Colonic mucosa (tissue), 4 donors: ENCODE results near the gene OR51E1. TPM values are rescaled to one million over a fixed set of nuclear protein-coding genes. Genes with fewer than 3 reads are reported as not detected.

Experiments
- DNase-seq: peaks from one replicate; pipeline ENCODE4 v3.0.0-alpha.2; 2020
- H3K27ac ChIP-seq: fragments of 200-600 bp; one replicate; pipeline ENCODE4 v1.8.0; 2021
- H3K27me3 ChIP-seq: fragments of 200-600 bp; one replicate; pipeline ENCODE4 v1.8.0; 2021
- H3K36me3 ChIP-seq: fragments of 200-600 bp; one replicate; pipeline ENCODE4 v1.8.0; 2021
- H3K4me1 ChIP-seq: fragments of 200-600 bp; one replicate; pipeline ENCODE4 v1.8.0; 2021; ENCODE audit warnings: mild to moderate bottlenecking
- H3K4me3 ChIP-seq: fragments of 200-600 bp; one replicate; pipeline ENCODE4 v1.8.0; 2021
- H3K9ac ChIP-seq, 2 donors: one replicate each; pipeline ENCODE4 v1.7.0; 2013; ENCODE audit warnings: control low read depth in 2 of 2, low read depth in 2 of 2, low read length in 2 of 2
- H3K9me3 ChIP-seq: fragments of 200-600 bp; one replicate; pipeline ENCODE4 v1.8.0; 2021
- intact Hi-C: fragments of 100-400 bp; cut with DNase I; formaldehyde crosslinking; loops from one replicate; pipeline ENCODE4 v1.14.1; 2022
- total RNA-seq, 2 donors: library from RNA; stranded (reverse); fragmentation: NEBNext Ultra II Directional in 1 of 2; extraction: Animal tissue kit (Norgen Biotek cat#: 25700) in 1 of 2; gene quantifications; one replicate each; pipeline ENCODE4 v1.2.1, GENCODE V29; 2021
- TF ChIP-seq, protein P1 (sequence below): fragments of 200-600 bp; IDR thresholded peaks from one replicate; pipeline ENCODE4 v1.8.0; 2022; ENCODE audit warnings: antibody characterized with exemption, mild to moderate bottlenecking
- donor health status: healthy.
- donor health status: DM: no; HTN: no; CAD: no.
- donor health status: DM: no; HTN: no; CAD: no.

OR51E1 gene
- total RNA-seq, 2 donors from 2014 or later, result 0.22 to 1.0 TPM

DNA sequence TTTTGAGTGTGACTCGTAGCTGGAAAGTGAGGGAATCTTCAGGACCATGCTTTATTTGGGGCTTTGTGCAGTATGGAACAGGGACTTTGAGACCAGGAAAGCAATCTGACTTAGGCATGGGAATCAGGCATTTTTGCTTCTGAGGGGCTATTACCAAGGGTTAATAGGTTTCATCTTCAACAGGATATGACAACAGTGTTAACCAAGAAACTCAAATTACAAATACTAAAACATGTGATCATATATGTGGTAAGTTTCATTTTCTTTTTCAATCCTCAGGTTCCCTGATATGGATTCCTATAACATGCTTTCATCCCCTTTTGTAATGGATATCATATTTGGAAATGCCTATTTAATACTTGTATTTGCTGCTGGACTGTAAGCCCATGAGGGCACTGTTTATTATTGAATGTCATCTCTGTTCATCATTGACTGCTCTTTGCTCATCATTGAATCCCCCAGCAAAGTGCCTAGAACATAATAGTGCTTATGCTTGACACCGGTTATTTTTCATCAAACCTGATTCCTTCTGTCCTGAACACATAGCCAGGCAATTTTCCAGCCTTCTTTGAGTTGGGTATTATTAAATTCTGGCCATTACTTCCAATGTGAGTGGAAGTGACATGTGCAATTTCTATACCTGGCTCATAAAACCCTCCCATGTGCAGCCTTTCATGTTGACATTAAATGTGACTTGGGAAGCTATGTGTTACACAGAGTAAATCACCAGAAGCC, 11.0 kb downstream of the OR51E1 start:
- no peaks in the 10 kb centered on the region for H3K4me1 ChIP-seq

DNA sequence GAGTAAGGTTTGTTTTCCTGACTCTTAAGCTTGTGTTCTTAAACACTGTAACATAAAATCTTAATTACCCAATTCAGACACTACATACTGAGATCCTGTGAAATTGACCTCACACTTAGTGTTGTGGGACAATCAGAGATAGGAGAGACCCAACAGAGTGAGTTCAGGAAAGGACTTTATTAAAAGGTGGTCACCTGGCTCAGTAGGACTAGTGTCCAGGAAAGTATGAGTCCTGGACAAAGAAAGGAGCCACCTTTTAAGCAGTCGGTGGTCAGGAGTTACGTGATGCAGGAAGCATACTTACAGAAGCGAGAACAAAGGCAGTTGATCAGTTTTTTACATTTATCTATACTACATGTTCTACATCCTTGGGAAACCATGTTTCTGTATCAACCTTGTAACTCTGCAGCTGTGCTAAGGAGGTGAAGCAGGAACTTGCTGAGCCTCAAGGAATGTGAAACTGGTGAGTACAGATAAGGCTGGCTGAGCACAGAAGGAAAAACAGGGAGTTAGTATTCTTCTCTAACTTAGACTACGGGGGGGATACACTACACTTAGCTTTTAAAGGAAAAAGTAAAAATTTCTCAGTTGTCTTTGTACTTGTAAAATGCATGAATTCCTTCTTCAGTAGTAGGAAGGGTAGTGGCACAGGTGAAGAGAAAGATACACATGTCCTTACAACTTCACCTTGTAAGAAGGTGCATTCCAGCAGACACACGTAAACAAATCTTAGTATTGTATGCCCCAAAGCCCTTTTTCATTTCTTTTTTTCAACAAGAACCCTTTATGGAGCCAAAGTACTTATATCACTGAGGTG, 15.1 kb downstream of the OR51E1 start:
- Histone ChIP-seq H3K27ac (no peak overlapping the region), H3K9ac (no peak overlapping the region), H3K4me1 (no peaks in the 10 kb centered on the region), H3K9me3 (no peaks in the 10 kb centered on the region), H3K4me3 (no peak overlapping the region), H3K27me3 (no peaks in the 10 kb centered on the region), H3K36me3 (no peaks in the 10 kb centered on the region)
- intact Hi-C loops, result no loop called here
- no peak for DNase-seq
- TF ChIP-seq, protein P1, sequence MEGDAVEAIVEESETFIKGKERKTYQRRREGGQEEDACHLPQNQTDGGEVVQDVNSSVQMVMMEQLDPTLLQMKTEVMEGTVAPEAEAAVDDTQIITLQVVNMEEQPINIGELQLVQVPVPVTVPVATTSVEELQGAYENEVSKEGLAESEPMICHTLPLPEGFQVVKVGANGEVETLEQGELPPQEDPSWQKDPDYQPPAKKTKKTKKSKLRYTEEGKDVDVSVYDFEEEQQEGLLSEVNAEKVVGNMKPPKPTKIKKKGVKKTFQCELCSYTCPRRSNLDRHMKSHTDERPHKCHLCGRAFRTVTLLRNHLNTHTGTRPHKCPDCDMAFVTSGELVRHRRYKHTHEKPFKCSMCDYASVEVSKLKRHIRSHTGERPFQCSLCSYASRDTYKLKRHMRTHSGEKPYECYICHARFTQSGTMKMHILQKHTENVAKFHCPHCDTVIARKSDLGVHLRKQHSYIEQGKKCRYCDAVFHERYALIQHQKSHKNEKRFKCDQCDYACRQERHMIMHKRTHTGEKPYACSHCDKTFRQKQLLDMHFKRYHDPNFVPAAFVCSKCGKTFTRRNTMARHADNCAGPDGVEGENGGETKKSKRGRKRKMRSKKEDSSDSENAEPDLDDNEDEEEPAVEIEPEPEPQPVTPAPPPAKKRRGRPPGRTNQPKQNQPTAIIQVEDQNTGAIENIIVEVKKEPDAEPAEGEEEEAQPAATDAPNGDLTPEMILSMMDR, result no peak

More for the DNA sequence above, 11.0 kb downstream of the OR51E1 start:
- no peaks in the 10 kb centered on the region for H3K36me3 ChIP-seq
- no peaks in the 10 kb centered on the region for H3K27me3 ChIP-seq
- H3K9ac ChIP-seq, result no peak overlapping the region
- intact Hi-C loops, result no loop called here
- H3K27ac ChIP-seq, result no peak overlapping the region
- no peak overlapping the region for H3K4me3 ChIP-seq
- TF ChIP-seq, protein P1, result no peak
- no peak for DNase-seq
- no peaks in the 10 kb centered on the region for H3K9me3 ChIP-seq

DNA sequence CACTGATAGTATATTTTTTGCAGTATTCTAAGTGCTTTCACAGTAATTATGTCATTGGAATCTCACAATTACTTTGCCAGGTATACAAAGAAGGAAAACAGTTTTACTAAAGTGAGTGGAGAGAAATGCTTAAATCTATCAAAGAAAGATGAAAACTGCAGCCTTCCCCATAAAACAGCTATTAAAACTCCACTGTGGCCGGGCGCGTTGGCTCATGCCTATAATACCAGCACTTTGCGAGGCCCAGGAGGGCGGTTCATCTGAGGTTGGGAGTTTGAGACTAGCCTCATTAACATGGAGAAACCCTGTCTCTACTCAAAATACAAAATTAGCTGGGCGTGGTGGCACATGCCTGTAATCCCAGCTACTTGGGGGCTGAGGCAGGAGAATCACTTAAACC, 19.1 kb downstream of the OR51E1 start:
- Histone ChIP-seq H3K27ac (no peak overlapping the region), H3K4me3 (no peak overlapping the region), H3K9me3 (no peaks in the 10 kb centered on the region), H3K36me3 (no peaks in the 10 kb centered on the region), H3K4me1 (no peaks in the 10 kb centered on the region), H3K9ac (no peak overlapping the region), H3K27me3 (no peaks in the 10 kb centered on the region)
- TF ChIP-seq, protein P1, result no peak
- intact Hi-C loops, result no loop called here
- no peak for DNase-seq

DNA sequence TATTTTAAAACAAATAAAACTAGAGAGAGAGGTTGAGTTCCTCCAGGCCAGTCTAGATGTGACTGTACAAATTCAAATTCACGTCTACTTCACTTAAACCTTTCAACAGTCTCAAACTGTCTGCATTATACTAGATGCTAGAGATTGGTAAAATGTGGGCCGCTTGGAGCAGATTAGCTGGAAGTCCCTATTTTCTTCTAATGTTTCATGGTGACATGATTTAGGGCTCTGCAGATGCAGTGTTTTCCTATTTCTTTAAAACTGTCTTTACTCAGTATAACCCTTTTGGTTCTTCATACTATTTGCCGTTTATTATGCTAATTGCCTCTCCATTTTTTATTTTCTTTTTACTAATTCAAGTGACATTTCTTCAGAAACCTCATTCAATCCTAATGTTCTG, 20.4 kb downstream of the OR51E1 start:
- no peaks in the 10 kb centered on the region for H3K4me1 ChIP-seq
- no peak overlapping the region for H3K27ac ChIP-seq
- H3K9me3 ChIP-seq, result no peaks in the 10 kb centered on the region
- DNase-seq, result no peak
- no peak overlapping the region for H3K9ac ChIP-seq
- H3K36me3 ChIP-seq, result no peaks in the 10 kb centered on the region
- H3K4me3 ChIP-seq, result no peak overlapping the region
- intact Hi-C loops, result no loop called here
- no peaks in the 10 kb centered on the region for H3K27me3 ChIP-seq
- TF ChIP-seq, protein P1, result no peak

DNA sequence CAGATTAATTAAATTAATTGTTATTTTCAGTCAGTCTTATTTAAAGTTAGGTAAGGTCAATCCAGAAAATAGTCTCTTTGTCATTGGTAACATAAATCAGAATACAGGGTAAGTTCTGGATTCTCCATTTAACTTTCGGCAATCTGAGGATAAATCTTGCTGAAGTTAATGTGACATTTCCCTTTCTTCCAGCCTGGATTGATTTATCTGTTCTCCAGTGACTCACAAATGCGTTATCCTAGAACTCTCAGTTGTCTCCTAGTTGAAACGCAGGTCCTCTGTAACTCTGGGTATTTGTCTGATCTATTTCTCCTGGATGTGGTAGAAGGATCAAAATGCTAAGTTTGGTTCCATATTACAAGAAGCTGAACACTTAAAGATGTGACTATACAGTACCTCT, 21.0 kb downstream of the OR51E1 start:
- TF ChIP-seq, protein P1, result no peak
- Histone ChIP-seq H3K9me3 (no peaks in the 10 kb centered on the region), H3K4me3 (no peak overlapping the region), H3K9ac (no peak overlapping the region), H3K27me3 (no peaks in the 10 kb centered on the region), H3K36me3 (no peaks in the 10 kb centered on the region), H3K4me1 (no peaks in the 10 kb centered on the region), H3K27ac (no peak overlapping the region)
- intact Hi-C loops, result no loop called here
- no peak for DNase-seq
